ENCODE results near the gene ALG14.

- TF ChIP-seq CTCF (IDR thresholded peaks at IDR 0.05) (no peak), POLR2A (IDR thresholded peaks at IDR 0.05) (no peak)
Observed at GRCh38 chr1:94969137-94969536, 103.6 kb downstream of the ALG14 start.

Data from thyroid gland (tissue), 4 donors.